Spleen (tissue), 7 donors: ENCODE data around the gene BBS9.

ENCODE experiments used
- POLR2A ChIP-seq, 3 donors: fragments of 450-650 bp; IDR thresholded peaks; one replicate each; pipeline ENCODE4 v1.5.1; 2017; ENCODE audit warnings: antibody characterized with exemption in 3 of 3, mild to moderate bottlenecking in 1 of 3
- POLR2AphosphoS5 ChIP-seq, 3 donors: sonication (generic); formaldehyde crosslinking; IDR thresholded peaks; one replicate each; pipeline ENCODE4 v1.5.1; 2017; ENCODE audit warnings: antibody characterized with exemption in 3 of 3
- TF ChIP-seq, protein P1 (sequence below), 11 experiments: fragments of 200-600 bp in 7 of 11; fragments of 450-650 bp in 4 of 11; sonication (generic) in 4 of 11; IDR thresholded peaks in 8 of 11; conservative IDR thresholded peaks in 3 of 11; 1 replicate in 7 of 11; 2 replicates in 4 of 11; pipeline versions ENCODE4 v1.4.0 to v1.8.0; 2016 to 2021; ENCODE audit warnings: antibody characterized with exemption in 11 of 11, inconsistent platforms in 4 of 11, mild to moderate bottlenecking in 1 of 11
- donor health status: DM: no; HTN: no; CAD: no; lungs with moderate emphysema.
- donor health status: DM: no; HTN: no; CAD: no.
- donor health status: DM: no; HTN: no; CAD: no.

- TF ChIP-seq POLR2A (IDR thresholded peaks at IDR 0.05) (no peak), POLR2AphosphoS5 (IDR thresholded peaks at IDR 0.05) (no peak)
- TF ChIP-seq, protein P1, sequence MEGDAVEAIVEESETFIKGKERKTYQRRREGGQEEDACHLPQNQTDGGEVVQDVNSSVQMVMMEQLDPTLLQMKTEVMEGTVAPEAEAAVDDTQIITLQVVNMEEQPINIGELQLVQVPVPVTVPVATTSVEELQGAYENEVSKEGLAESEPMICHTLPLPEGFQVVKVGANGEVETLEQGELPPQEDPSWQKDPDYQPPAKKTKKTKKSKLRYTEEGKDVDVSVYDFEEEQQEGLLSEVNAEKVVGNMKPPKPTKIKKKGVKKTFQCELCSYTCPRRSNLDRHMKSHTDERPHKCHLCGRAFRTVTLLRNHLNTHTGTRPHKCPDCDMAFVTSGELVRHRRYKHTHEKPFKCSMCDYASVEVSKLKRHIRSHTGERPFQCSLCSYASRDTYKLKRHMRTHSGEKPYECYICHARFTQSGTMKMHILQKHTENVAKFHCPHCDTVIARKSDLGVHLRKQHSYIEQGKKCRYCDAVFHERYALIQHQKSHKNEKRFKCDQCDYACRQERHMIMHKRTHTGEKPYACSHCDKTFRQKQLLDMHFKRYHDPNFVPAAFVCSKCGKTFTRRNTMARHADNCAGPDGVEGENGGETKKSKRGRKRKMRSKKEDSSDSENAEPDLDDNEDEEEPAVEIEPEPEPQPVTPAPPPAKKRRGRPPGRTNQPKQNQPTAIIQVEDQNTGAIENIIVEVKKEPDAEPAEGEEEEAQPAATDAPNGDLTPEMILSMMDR (IDR thresholded peaks at IDR 0.05 in 8 of 11, conservative IDR thresholded peaks at IDR 0.05 in 3 of 11), result no peak
Measured at GRCh38 chr7:33463131-33463530, 333.8 kb downstream of the BBS9 start.
